NCI-H2029 (cell line): ENCODE measurements around the gene ATF1.
"Not testable (repeated sequence)": the region's sequence is repeated elsewhere in the genome, so short reads cannot be mapped to it uniquely, and the experiment has no call there.

ENCODE experiments used
- DNase-seq: peaks from one replicate; lab custom pipeline; 2025; lab: John Stamatoyannopoulos, UW

The ATF1 gene

GRCh38 chr12:50803230-50803875, 39.5 kb downstream of the ATF1 start:
- DNase-seq, result no peak

GRCh38 chr12:50806176-50806575, 42.3 kb downstream of the ATF1 start:
- no peak for DNase-seq

GRCh38 chr12:50809131-50809530, 45.2 kb downstream of the ATF1 start:
- DNase-seq, result not testable (repeated sequence)

GRCh38 chr12:50814921-50815320, 51.0 kb downstream of the ATF1 start:
- DNase-seq, result not testable (repeated sequence)

- DNase-seq, result no peak
These were observed 56.3 kb downstream of the ATF1 start for GRCh38 chr12:50820177-50820576.

GRCh38 chr12:50822082-50822481, 58.2 kb downstream of the ATF1 start:
- DNase-seq, result no peak

- not testable (repeated sequence) for DNase-seq
These were observed 59.8 kb downstream of the ATF1 start for GRCh38 chr12:50823724-50824123.

GRCh38 chr12:50824914-50825313, 61.0 kb downstream of the ATF1 start:
- no peak for DNase-seq

- peak; percentile 52 for DNase-seq
These were observed 61.5 kb downstream of the ATF1 start for GRCh38 chr12:50825372-50825838.

GRCh38 chr12:50828121-50828520, 64.2 kb downstream of the ATF1 start:
- no peak for DNase-seq

- no peak for DNase-seq
These were observed 65.0 kb downstream of the ATF1 start for GRCh38 chr12:50828886-50829285.

GRCh38 chr12:50833801-50834200, 69.9 kb downstream of the ATF1 start:
- not testable (repeated sequence) for DNase-seq

- no peak for DNase-seq
These were observed 75.1 kb downstream of the ATF1 start for GRCh38 chr12:50839042-50839441.

- DNase-seq, result no peak
These were observed 77.0 kb downstream of the ATF1 start for GRCh38 chr12:50840809-50841487.

GRCh38 chr12:50841716-50842531, 78.0 kb downstream of the ATF1 start:
- no peak for DNase-seq

- DNase-seq, result no peak
These were observed 79.0 kb downstream of the ATF1 start, which contains the start of gene TMPRSS12 for GRCh38 chr12:50842637-50843493. TSS of gene TMPRSS12 (plus strand) at chr12:50842926. CDS start at chr12:50842965, 39 bp downstream.

- no peak for DNase-seq
These were observed 81.2 kb downstream of the ATF1 start for GRCh38 chr12:50845021-50845647.

- no peak for DNase-seq
These were observed 85.1 kb downstream of the ATF1 start for GRCh38 chr12:50848963-50849362.

- not testable (repeated sequence) for DNase-seq
These were observed 91.3 kb downstream of the ATF1 start for GRCh38 chr12:50855218-50855617.

- not testable (repeated sequence) for DNase-seq
These were observed 91.8 kb downstream of the ATF1 start for GRCh38 chr12:50855679-50856078.
